Thyroid gland (tissue), 4 donors: ENCODE measurements around the gene SLC9A5.

Experiments
- CTCF ChIP-seq, 6 experiments: fragments of 200-600 bp in 3 of 6; fragments of 450-650 bp in 3 of 6; sonication (generic) in 3 of 6; IDR thresholded peaks; one replicate each; pipeline ENCODE4 v1.5.1; 2016 to 2019; ENCODE audit warnings: antibody characterized with exemption in 6 of 6, mild to moderate bottlenecking in 2 of 6, inconsistent platforms in 1 of 6, moderate library complexity in 1 of 6
- POLR2A ChIP-seq, 2 donors: fragments of 450-650 bp; IDR thresholded peaks; one replicate each; pipeline ENCODE4 v1.6.1; 2017; ENCODE audit warnings: antibody characterized with exemption in 2 of 2, mild to moderate bottlenecking in 2 of 2, moderate library complexity in 1 of 2

- TF ChIP-seq CTCF (IDR thresholded peaks at IDR 0.05) (no peak), POLR2A (IDR thresholded peaks at IDR 0.05) (no peak)
These were observed 52.5 kb downstream of the SLC9A5 start for GRCh38 chr16:67301080-67301782.
